LNCAP (cell line): ENCODE measurements around the gene SCFD2.

Experiments
- CTCF ChIP-seq: fragments of 450-650 bp; IDR thresholded peaks from 2 replicates; pipeline ENCODE4 v1.5.1; 2017; ENCODE audit warnings: mild to moderate bottlenecking

The SCFD2 gene

DNA sequence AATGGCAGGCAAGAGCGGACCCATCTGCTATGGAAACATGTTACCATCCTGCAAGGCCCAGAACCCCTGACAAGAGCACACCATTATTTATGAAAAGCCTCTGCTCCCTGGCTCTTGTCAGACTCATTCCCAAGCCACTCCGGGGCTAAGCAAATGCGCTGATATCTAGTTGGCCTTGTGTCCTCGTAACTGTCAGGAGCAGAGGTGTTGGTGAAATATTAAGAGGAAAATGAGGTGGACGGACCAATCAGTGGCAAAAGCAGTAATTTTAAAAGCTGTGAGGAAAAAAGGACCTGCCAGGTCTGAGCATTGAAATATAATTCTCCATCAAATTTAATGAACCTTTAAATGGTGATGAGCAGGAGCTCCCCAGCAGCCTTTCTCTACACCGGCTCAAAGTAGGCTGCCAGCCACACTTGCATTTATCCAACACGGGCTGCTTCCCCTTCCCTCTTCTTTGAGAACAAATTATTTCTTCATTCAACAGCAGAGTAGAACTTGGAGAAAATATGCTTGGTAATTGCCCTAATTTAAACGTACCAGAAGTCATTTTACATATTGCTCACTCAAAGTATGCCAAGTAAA, 289.4 kb downstream of the SCFD2 start:
- no peak for TF ChIP-seq CTCF

GRCh38 chr4:53075162-53075785, 290.6 kb downstream of the SCFD2 start:
- TF ChIP-seq CTCF = no peak

- no peak for TF ChIP-seq CTCF
These were observed 297.0 kb downstream of the SCFD2 start for GRCh38 chr4:53068755-53069330.

GRCh38 chr4:53067125-53067802, 298.6 kb downstream of the SCFD2 start:
- no peak for TF ChIP-seq CTCF

DNA sequence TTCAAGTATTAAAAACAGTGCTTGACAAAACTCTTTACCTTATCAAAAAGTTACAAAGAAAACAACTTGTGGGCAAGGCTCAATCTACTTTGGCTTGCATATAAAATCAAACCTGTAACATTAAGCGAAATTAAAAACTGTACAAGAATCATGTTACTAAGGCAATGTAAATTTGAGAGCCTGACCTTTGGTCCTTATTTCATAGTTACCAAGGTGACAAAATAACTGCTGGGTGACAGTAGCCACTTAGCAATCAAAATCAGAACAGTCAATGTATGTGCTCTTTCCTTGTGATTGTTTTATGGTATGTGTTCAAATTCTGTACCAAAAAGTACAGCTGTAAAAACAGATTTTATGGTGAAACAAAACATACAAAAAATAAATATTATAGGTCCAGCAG, 299.7 kb downstream of the SCFD2 start:
- TF ChIP-seq CTCF = no peak

- TF ChIP-seq CTCF = no peak
These were observed 301.3 kb downstream of the SCFD2 start for GRCh38 chr4:53064609-53065008.

- TF ChIP-seq CTCF = no peak
These were observed 304.6 kb downstream of the SCFD2 start for GRCh38 chr4:53061091-53061850.
